Superior temporal gyrus (tissue), 1 donor: ENCODE data around the gene JDP2.
"Not testable (repeated sequence)": the region's sequence is repeated elsewhere in the genome, so short reads cannot be mapped to it uniquely, and the experiment has no call there.

Experiments used
- DNase-seq: peaks from one replicate; pipeline ENCODE4 v3.0.0-alpha.2; 2016; ENCODE audit errors: extremely low spot score

JDP2 gene

DNA sequence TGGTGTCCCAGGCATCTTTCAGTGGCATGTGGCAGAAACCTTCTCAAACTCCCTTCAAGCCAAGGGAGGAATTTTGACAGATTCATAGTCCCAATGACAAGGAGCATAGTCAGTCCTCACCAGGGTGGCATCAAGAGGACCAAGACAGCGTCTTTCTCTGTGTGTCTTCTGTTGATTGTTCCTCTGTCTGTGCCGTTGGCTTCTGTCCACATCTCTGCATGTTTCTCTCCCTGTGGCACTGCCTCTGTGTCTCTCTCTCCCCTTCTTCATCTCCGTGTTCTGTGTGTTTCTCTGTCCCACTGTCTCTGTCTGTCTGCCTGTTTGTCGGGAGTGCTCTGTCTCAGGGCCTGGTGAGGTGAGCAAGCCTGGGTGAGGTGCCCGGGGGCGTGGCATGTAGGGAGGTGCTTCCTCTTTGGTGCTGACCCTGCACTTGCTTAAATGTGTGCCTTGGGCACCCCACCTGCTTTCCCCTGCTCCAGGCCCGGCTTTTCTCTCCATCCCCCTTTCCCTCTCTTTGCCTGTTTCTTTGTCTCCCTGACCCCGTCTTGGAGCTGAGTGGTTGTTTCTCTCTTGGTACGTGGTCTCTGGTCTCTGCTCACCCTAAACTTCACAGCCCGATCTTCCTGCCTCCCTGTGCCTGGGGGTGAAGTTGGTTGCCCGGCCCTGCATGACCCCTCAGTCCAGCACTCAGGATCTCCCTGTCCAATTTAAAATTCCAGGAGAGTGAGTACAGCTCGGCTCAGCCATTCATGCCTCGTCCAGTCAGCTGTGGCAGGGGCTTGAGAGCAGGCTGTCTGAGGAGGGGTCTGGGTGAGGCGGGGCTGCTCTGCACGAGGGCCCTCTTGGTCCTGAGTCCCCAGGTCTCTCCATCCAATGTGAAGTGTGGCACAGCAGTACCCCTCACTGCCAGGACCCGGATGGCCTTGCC, 28.5 kb downstream of the JDP2 start:
- no peak for DNase-seq

DNA sequence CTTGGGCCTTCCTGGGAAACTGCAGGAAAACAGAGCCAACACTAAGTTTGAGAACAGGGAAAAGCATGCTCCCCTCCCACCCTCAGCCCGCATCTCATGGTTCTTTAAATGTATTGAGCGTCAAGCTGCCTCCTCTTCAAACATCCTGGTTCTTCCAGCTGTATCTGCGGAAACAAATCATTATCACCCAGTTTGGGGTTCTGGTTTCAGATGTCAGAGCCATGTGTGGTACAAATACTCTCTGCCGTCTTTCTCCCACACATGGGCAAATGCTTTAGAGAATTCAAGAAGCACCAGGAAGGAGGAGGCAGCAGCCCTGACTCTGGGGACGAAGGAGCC, 29.1 kb downstream of the JDP2 start:
- no peak for DNase-seq

DNA sequence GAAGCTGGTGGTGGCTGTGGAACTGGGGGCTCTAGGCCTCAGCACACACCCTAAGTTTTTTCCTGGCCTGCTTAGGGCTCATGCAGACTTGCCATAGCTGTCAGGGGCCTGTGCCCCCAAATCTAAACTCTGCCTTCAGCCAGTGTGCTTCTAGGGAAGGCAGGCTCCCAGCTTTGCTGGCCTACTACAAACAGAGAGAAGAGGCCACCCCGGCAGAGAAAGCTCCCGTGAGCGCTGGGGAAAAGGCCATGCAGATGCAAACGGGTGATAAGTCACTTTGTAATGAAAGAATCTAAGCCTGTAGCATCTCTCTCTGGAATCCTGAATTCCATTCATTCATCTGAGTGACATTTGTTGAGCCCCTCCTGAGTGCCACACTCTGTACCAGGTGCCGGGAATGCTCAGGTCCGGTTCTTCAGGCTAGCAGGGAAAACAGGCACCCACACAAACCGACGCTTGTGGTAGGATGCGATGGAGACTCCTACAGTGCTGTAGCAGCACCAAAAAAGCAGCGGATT, 29.9 kb downstream of the JDP2 start:
- no peak for DNase-seq

DNA sequence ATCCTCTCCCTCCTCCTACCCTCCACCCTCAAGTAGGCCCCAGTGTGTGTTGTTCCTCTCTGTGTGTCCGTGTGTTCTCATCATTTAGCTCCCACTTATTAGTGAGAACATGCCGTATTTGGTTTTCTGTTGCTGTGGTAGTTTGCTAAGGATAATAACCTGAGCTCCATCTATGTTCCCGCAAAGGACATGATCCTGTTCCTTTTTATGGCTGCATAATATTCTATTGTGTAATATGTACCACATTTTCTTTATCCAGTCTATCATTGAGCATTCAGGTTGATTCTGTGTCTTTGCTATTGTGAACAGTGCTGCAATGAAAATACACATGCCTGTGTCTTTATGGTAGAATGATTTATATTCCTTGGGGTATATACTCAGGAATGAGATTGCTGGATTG, 30.5 kb downstream of the JDP2 start:
- no peak for DNase-seq

DNA sequence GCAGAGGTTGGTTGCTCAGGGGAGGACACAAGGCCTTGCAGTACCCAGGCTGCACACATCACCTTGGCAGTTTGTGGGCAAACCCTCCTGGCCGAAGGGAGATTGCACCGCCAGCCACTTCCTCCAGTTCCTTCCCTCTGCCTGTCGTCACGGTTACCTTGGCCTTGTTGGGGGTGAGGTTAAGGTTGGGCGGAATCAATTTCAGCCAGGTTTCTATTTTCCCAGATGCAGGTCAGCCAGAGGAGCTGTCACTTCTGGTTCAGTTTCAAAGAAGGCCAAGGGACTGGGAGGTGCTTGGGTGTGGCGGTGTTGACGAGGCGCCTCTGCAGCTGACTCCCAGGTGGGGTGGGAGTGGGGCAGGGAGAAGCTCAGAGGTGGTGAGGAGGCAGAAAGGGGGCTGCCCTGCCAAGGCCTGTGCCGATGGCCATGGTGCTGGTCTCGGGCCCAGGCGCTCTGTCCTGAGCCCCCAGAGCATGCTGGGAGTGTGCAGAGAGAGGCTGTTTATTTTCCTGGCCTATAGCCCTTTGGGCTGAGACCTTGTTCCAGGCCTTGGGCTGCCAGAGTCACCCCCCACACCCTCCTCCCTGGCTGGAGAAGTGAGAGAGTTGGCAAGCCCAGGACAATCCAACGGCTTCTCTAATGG, 31.4 kb downstream of the JDP2 start:
- DNase-seq = no peak

DNA sequence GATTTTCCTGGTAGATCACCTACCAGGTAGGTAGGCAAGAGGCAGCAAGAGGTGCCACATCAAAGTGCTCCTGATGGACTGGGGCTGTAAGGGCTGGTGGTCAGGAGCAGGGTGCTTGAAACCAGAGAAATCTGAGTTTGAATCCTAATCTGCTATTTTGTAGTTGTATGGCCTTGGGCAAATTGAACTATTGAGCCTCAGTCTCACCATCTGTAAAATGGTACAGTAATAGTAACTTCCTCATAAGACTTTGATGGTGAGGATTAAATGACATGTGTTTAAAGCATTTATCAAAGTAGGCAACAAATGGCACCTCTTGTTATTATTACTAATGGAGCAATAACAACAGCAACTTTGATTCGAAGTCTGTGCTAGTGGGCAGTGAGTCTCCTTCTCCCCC, 32.0 kb downstream of the JDP2 start:
- no peak for DNase-seq

DNA sequence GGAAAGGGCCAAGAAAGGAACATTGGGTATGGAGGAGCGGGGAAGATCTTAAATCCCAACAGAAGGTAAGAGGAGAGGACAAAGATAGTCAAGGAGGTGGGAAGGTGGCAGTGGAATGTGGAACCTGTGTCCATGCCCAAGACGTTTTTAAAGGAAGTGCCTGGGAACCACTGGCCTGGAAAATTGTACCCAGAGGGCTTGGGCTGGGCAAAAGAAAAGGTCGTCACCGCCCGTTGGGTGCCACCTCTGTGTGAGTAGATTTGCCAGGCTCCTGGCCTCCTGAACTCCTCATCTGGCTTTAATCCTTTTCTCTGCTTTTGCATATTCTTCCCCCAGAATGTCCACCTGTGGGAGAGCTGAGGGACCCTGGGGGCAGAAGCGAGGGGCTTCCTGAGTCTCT, 32.6 kb downstream of the JDP2 start:
- no peak for DNase-seq

DNA sequence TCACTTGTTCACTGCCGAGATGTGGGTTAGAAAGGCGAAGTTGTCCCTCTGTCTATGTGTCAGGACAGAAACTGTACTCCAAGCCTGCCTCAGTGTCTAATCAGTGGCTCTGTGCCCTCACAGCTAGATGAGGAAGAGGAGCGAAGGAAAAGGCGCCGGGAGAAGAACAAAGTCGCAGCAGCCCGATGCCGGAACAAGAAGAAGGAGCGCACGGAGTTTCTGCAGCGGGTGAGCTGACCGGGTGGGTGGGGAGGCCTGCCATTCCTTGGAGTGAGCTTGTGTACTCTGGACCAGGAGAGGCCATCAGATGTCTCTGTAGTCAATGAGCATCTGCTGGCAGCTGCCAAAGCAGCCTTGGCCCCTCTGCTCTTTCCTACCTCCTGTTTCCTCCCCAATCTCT, 33.5 kb downstream of the JDP2 start:
- DNase-seq = no peak

DNA sequence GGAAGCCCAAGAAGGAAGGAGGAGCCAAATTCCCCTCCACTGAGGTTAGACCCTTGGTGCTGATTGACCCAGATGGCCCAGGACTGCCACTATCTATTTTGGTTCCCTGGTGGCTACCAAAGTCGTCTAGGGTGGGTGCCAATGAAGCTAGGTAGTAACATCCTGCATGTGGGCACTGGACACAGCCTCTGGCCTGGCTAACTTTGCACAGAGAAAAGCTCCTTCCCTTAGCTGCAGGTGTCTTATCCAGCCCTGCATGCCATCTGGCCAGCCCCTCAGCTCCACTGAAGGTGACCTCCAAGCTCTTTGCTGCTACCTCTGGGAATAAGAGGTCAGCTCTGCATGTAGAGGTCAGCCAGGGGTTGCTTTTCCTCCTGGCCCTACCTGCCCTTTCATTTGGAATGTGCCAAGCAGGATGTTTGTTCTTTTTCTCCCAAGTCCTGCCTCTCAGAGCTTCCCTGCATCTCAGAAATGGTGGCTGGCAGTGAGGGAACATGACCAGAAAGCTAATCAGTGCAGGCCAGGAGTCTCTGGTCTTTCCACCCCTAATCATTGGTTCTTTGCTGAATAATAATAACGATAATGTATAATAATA, 34.0 kb downstream of the JDP2 start:
- no peak for DNase-seq

DNA sequence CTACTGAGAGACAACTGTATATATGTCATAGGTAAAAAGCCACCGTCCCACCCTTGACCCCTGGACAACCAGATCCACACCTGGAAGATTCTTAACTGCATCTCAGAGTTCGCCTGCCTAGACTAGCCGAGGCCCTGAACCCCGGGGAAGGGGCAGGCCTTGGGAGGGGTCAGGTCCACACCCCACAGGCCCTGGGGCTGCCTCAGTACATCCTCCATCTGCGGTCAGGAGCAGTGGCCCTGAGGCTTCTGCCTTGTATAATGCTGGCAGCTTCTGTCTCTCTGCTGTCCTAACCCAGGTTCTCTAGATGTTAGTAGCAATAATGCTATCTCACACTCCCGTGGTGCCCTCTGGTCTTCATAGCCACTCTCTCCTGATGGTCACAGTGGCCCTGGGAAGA, 36.8 kb downstream of the JDP2 start:
- DNase-seq = no peak

DNA sequence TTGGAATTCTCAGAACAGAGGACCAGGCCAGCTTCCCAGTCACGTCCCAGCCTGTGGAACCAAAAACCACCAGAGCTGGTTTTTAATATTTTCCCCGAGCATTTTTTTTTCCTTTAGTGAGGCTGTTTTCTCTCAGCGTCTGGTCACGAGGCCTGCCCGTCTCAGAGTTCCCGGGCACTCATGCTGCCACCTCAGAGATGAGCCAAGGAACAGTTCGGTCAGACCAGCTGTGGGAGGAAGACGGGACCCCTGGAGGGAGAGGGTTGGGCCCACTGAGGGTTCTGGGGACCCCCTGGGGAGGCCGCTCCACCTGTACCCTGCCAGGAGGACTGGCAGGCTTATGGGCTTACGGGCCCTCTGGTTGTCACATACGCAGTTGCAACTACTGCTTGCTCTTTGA, 39.9 kb downstream of the JDP2 start:
- no peak for DNase-seq

DNA sequence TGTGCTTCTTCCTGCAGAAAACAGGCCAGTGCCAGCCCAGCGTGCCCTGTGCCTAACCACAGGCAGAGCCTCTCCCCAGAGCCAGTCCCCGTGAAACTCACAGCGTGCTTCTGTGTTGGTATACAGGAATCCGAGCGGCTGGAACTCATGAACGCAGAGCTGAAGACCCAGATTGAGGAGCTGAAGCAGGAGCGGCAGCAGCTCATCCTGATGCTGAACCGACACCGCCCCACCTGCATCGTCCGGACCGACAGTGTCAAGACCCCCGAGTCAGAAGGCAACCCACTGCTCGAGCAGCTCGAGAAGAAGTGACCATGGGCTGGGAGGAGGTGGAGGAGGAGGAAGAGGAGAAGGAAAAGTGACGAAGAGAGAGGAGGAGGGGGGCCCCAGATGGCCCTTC, 41.3 kb downstream of the JDP2 start:
- no peak for DNase-seq

DNA sequence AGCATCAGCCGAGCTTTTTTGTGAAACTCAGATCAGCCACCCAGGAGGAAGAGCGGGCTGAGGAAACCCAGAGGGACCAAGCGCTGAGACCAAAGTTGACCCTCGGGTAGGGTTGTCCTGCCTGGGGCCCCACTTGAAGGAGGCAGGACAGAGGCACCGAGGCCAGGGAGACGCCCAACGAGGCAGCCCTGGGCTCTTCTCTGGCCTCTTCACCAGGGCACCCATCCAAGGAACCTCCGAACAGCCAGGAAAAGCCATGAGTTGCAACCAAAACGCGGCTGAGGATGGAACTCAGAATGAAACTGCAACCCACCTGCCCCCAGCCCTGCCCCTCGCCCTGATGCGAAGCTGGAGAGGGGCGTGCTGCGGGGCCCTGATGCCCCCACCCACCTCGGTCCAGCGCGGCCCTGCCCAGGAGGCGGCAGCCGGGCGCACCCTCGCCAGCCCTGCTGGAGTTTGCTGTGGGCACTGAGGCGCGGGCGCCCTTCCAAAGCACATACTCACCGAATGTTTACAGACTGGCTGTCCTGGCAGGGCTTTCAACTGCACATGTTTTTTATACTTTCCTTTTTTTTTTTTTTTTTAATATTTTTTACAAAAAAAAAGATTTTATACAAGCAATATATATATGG, 41.9 kb downstream of the JDP2 start:
- no peak for DNase-seq

DNA sequence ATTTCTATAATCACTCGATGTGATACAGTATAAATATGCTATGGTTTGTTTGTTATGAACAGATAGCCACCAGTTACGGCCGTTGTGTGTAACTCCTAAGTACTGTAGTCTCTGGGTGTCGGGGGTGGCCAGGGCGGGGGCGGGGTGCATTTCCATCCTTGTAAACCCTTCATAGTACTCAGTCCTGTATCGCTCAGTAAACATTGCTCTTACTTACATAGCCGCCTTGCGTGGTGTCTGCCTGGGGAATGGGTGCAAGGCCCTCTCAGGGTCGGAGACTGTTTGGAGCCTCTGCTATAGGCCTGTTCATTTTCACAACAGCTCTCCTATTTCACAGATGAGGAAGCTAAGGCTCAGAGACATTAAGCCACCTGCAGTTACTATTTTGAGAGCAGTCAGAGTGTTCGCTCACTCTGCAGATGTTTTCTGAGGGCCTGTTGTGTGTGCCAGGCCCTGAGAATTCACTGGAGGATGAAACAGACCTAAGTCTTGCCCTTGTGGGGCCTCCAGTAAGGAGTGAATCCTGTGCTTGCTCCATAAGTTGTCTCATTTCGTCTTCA, 42.5 kb downstream of the JDP2 start:
- no peak for DNase-seq

DNA sequence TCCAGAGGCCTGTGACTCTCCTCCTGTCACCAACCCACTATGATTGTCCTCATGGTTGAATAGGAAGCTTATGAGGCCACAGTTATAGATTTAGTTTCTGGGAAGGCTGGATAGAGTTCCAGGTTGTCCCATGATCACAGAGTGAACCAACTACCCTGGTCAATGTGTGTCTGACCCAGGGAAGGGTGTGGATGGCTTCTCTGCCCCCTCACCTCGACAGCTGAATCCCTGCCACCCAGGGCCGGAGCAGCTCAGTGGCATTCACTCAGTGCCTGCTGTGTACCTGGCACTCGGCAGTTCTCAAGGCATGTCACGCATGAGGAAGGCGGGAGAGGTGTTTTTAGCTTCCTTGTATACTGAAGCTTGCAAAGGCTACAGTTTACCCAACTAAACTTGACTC, 43.2 kb downstream of the JDP2 start:
- no peak for DNase-seq

DNA sequence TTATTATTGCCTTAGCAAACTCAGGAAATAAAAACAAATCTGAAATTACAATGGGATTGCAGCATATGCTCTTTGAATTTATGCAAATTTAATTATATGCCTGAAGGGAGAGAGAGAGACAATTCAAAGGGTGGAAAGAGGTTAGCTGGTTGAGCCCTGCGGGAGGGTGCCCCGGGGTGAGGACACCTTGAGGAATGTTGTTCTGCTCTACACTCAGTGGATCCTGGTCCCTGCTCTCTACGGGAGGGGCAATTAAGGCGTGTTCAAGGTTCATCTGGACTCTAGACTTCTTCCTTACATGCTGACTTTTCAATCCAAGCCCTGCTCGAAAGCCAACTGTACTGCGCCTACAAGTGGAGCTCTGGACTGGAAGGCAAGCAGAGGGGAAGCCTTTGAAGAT, 46.3 kb downstream of the JDP2 start:
- not testable (repeated sequence) for DNase-seq

DNA sequence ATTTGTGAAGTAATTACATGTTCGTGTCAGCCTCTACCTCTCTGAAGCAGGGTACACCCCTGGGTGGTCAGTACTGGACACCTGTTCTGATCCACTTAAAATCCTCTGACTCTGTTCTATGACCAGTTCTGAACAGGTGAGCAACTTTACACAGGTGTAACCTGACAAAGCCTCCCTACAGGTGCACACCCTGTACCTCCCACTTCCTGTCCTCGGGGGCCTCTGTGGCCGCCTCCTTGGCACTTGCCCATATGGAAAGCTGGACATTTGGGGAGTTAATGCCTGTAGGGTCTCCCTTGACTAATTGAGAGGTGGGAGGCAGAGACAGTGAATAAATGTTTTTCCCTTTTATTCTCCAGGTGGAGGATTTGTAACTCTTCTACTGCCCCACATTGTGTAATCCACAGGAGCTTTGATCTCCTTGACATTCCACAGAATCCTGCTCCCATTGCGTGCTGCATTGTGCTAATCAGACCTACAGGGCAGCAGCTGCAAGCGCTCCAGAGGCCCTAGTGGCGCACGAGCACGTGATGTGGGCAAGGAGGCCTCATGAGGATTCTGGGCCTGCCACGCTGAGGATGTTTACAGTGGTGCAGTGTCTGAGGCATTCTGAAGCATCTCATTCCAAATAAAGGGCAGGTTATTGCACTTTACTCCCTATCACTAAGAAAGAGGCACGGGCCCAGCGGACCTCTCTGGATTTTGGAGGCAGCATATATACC, 48.6 kb downstream of the JDP2 start:
- no peak for DNase-seq

DNA sequence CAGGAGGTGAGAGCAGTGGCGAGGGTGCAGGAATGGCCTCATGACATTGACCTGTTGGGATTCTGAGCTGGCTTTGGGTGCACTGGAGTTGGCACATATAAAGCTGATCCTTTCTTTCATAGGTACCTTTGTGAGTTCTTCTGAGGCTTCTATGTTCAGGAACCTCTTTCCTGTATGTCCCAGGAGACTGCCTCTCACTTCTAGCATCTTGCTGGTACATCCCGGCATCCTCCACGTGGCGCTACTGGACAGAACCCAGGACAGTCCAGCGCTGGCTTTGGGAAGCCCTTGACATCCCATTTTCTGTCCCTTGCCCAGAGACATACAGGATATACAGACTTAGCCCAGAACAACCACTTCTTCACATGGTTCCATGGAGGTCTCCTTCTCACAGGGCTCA, 50.1 kb downstream of the JDP2 start:
- DNase-seq = no peak

DNA sequence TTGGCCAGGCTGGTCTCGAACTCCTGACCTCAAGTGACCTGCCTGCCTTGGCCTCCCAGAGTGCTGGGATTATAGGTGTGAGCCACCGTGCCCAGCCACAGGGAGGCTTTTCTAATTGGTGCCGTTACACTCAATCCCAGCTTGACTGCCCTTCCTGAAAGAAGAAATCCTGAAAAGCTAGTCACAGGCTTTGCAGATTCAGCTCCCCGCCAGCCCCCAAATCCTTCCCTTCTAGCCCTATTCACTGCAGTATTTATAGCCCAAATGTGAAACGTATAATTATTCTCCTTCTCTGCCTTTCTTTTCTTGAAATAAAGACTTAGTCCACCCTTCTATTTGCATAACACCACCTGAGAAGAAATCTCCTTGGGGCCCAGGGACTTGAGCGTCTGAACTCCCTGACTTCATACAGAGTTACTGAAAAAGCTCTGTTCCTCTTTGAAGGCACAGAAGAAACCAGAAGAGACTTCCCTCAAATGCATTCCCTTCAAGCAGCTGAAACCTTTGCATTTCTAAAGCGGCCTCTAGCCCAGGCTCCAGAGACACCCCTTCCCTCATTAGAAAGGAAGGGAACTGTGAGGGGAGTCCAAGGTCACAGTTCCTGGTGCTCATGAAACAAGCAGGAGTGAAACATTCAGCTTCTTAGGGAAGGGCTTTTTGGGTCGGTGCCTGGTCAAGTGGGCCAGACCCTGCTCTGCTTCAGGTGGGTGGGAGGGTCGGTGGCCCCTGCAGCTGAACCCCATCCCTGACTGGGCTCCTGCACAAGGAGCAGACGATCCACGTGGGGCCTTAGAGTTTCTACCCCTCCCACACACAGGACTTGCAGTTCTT, 52.2 kb downstream of the JDP2 start:
- DNase-seq = no peak

DNA sequence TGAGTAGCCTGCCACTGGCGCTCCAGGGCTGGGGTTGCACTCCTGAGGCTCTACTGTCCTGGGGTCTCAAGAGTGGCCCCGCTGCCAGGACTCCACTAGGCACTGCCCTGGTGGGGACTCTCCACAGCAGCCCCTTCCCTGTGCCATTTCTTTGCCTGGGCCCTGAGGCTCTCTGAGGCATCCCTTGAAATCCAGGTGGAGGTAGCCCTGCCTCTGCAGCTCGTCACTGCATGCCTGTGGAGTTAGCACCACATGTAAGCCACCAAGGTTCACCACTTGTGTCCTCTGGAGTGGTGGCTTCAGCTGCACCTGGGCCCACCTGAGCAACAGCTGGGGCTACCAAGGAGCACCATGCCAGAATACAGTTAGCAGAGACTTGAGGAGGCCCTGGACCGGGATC, 54.5 kb downstream of the JDP2 start:
- DNase-seq = no peak
